ENCODE data around the gene NPLOC4. TPM values are rescaled to one million over a fixed set of nuclear protein-coding genes. Genes with fewer than 3 reads are reported as not detected.

Gene NPLOC4
- total RNA-seq, 1 donor from 2014 or later, result 81.1 TPM

GRCh38 chr17:81577278-81578000, 59.5 kb downstream of the NPLOC4 start:
- intact Hi-C loops (cut with DNase I), result no loop called here
- peak; percentile 14 for ATAC-seq (ENCODE audit: poor library complexity)
- no peak for DNase-seq

DNA sequence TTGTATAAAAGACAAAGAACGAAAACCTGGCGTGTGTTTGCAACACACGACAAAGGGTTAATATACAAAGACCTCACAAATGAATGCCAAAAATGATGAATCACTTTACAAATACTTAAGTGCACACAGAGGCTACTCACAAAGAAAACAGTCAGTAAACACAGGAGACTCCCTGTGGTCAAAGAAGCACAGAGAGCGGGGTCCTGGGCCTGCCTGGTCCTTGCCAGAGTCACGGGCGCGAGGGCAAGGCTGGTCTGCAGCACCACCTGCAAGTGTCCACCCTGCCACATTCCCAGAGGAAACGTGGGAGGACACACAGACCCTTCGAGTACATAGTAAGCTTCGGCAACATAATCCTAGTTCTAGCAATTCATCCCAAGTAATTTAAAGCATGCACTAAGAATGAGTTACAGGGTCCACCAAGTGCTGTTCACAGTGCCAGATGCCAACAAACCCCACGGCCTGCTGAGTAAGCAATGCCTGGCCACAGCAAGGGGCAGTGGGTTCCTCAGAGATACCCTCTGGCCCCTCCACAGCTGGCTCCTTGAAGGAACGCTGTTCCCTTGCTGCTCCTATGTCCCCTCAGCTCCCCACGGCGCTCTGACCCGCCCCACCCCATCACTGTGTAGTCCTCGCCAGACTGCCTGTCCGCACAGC, 60.2 kb downstream of the NPLOC4 start:
- DNase-seq, result no peak
- ATAC-seq (ENCODE audit: poor library complexity), result no peak
- intact Hi-C loops (cut with DNase I), result no loop called here

GRCh38 chr17:81575836-81576235, 61.1 kb downstream of the NPLOC4 start:
- DNase-seq (no peak), ATAC-seq (ENCODE audit: poor library complexity) (no peak)
- intact Hi-C loops (cut with DNase I), result no loop called here

DNA sequence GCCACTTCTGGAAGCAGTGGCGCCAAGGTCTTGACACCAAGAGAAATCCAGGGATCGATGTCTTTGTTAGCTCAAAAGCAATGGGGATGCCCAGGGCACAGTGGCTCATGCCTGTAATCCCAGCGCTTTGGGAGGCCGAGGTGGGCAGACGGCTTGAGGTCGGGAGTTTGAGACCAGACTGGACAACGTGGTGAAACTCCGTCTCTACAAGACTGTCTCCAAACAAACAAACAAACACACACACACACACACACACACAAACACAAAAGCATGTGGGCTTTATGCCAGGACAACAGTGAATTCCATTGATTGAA, 62.3 kb downstream of the NPLOC4 start:
- no peak for DNase-seq
- intact Hi-C loops (cut with DNase I), result no loop called here
- no peak for ATAC-seq (ENCODE audit: poor library complexity)

- ATAC-seq (ENCODE audit: poor library complexity), result no peak
- DNase-seq, result no peak
- intact Hi-C loops (cut with DNase I), result no loop called here
Measured at GRCh38 chr17:81573794-81574642, 62.9 kb downstream of the NPLOC4 start.

DNA sequence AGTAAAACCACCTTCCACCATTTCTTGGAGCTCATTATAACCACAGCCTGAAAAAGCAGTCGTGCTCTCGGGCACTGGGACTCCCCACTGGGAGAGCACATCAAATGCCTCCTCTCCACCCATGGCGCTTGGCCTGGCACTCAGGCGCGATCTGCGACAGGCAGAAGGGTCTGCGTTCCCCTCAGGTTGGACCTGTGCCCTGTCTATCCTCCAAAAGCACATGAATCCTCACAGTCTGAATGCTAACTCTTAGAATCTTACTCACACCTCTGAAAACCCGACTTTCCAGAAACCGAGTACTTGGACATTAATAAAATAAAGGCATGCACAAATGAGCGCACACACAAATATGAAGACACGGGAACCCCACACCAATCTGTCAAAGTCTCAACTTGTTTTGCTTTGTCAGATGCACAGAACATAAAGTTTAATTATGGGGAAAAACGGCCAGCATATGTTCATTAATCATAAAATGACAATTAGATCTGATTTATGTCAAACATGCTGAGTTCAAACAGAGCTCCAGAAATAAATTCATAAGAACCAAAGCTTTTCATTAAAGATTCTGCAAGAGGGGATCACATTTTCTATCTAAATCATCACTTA, 64.2 kb downstream of the NPLOC4 start:
- DNase-seq, result no peak
- ATAC-seq (ENCODE audit: poor library complexity), result no peak
- intact Hi-C loops (cut with DNase I), result no loop called here

DNA sequence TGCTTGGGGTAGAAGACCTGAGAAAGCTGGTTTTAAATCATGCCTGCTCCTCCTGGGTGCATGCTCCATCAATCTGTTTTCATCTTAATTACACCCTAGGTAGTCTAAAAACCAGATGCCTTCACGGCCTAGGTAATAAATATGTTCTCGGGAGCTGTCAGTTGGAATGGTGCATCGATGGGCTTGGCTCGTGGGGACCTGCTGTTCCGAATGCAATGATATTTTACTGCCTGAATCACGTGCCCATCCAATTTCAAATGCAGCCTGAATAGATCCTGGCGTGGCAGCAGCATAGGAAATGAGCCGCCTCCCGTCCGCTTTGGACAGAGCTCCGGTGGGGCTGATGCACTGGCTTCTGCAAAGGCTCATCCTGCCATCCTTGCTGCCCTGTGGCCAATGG, 65.9 kb downstream of the NPLOC4 start:
- DNase-seq, result no peak
- intact Hi-C loops (cut with DNase I), result no loop called here

GRCh38 chr17:81569986-81570514, 66.9 kb downstream of the NPLOC4 start:
- intact Hi-C loops (cut with DNase I), result no loop called here
- DNase-seq (no peak), ATAC-seq (ENCODE audit: poor library complexity) (no peak)

More for the DNA sequence above, 65.9 kb downstream of the NPLOC4 start:
- no peak for ATAC-seq (ENCODE audit: poor library complexity)

- DNase-seq, result no peak
- no peak for ATAC-seq (ENCODE audit: poor library complexity)
- intact Hi-C loops (cut with DNase I), result no loop called here
Measured at GRCh38 chr17:81568416-81568815, 68.5 kb downstream of the NPLOC4 start.

GRCh38 chr17:81567191-81567590, 69.7 kb downstream of the NPLOC4 start:
- no peak for DNase-seq
- intact Hi-C loops (cut with DNase I), result no loop called here
- ATAC-seq (ENCODE audit: poor library complexity), result no peak

DNA sequence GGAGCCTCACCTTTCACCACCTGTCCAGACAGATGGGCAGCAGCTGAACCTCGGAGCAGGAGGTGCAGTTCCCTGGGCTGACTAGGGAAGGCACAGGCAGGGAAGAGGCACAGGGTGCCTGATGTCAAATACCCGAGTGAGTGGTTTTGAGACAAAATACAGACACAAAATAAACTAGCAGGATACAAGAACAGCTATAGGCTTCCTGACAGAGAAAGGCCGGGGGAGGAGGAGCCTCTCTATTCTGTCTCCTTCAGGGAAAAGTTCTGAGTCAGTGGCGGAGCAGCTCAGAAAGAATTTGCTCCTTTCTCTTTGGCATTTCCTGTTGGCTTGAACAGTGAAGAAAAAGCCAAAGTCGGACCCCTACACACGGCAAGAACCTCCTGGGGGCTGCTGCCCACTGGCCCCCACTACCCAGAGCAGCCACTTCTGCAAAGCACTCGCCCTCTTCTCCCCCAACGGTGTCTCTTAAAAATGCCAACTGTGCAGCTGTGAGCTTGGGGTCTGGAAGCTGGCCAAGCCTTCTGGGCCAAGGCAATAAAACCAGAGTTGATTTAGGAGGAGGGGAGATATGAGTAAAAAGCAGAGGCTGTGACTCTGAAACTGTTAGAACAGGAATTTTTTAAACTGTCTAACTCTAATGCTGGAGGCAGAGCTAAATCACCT, 70.3 kb downstream of the NPLOC4 start:
- DNase-seq (peak; percentile 81), ATAC-seq (ENCODE audit: poor library complexity) (peak; percentile 74)
- intact Hi-C loops (cut with DNase I), result no loop called here

DNA sequence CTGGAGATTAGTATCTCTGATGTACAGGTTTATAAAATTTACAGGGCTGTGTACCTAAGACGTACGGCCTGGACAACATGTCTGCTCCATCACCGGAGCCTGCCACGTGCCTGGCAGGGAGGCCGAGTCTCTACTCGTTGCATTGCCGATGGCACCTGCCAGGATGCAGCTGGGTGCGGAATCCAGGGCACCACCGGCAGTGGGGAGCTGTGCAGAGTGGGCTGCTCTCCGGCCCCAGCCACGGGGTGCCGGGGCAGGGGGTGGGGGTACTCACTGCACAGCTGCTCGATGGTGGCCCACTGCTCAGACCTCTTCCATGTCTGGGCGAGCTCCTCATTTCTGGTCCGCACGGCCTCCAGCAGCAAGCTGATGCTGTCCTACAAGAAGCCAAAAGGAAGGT, 71.7 kb downstream of the NPLOC4 start:
- ATAC-seq (ENCODE audit: poor library complexity), result no peak
- intact Hi-C loops (cut with DNase I), result no loop called here
- no peak for DNase-seq

DNA sequence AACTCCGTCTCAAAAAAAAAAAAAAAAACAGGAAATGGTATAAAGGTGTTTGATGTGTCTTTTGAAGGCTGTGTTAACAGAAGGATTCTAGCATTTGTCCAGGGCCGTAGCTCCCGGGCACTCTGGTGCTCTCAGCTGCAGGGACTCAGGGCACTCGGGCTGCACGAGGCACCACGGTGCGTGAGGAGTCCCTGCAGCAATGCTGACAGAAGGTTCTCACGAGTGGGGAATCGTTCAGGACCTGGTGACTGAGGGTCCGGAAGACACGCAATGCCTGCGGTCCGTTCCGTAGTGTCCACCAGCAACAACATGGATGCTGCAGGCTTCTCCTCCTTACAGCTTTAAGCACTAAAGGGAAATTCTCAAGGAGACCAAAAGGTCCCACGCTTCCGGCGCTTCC, 72.1 kb downstream of the NPLOC4 start:
- ATAC-seq (ENCODE audit: poor library complexity) (no peak), DNase-seq (no peak)
- intact Hi-C loops (cut with DNase I), result no loop called here

GRCh38 chr17:81563861-81564586, 72.9 kb downstream of the NPLOC4 start:
- DNase-seq (no peak), ATAC-seq (ENCODE audit: poor library complexity) (no peak)
- intact Hi-C loops (cut with DNase I), result no loop called here

DNA sequence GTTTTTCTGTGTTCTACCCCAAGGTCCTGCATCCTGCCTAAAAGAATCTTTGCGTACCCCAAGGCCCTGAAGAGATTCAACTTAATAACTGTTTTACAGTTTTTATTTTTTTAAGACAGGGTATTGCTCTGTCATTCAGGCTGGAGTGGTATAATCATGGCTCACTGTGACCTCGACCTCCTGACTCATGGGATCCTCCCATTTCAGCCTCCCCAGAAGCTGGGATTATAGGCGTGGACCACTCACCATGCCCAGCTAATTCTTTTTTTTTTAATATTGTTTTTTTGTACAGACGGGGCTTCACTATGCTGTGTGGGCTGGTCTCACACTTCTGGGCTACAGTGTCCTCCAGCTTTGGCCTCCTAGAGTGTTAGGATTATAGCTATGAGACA, 75.4 kb downstream of the NPLOC4 start:
- ATAC-seq (ENCODE audit: poor library complexity), result no peak
- intact Hi-C loops (cut with DNase I), result no loop called here

GRCh38 chr17:81558941-81559806, 77.7 kb downstream of the NPLOC4 start:
- peak; percentile 69 for DNase-seq
- intact Hi-C loops (cut with DNase I), result no loop called here
- peak; percentile 62 for ATAC-seq (ENCODE audit: poor library complexity)

More for the DNA sequence above, 75.4 kb downstream of the NPLOC4 start:
- DNase-seq, result no peak

DNA sequence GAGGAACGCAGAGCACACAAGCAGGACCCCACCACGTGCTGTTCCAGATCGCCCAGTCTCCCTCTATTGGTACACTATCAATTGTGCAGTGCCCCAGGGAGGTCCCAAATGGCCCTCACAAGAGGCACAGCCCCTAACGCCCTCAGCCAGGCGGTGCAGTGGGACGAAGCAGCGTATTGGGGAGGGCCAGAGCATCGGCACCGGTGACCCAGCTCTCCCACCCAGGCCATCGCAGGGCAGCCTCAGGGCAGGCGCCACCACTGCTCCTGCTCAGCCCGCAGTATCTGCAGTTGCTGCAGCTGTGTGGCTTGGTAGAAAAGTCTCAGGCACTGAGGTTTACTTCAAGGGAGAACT, 78.8 kb downstream of the NPLOC4 start:
- peak; percentile 1 for ATAC-seq (ENCODE audit: poor library complexity)
- DNase-seq, result no peak
- intact Hi-C loops (cut with DNase I), result no loop called here

All from Right ventricle myocardium superior (tissue), 1 donor.